SIG-M5 (cell line): ENCODE data around the gene DNAJC21.
"Not testable (repeated sequence)": the region's sequence is repeated elsewhere in the genome, so short reads cannot be mapped to it uniquely, and the experiment has no call there.

ENCODE experiments used
- DNase-seq: peaks from one replicate; lab custom pipeline; 2025; lab: John Stamatoyannopoulos, UW

Gene DNAJC21

GRCh38 chr5:34929134-34929719 lies at the start of gene DNAJC21:
Gene DNAJC21, plus strand, starts transcription at chr5:34929559. Its CDS starts 261 bp downstream, at chr5:34929820.
- peak; percentile 76 for DNase-seq

GRCh38 chr5:34881246-34881645 lies 48.1 kb upstream of the DNAJC21 start:
- DNase-seq = no peak

- DNase-seq = no peak
Measured at GRCh38 chr5:34886392-34887119, 42.8 kb upstream of the DNAJC21 start.

GRCh38 chr5:34889394-34889793 lies 40.0 kb upstream of the DNAJC21 start:
- DNase-seq = no peak

- DNase-seq = no peak
Measured at GRCh38 chr5:34891981-34892380, 37.4 kb upstream of the DNAJC21 start.

GRCh38 chr5:34892414-34892813 lies 36.9 kb upstream of the DNAJC21 start:
- no peak for DNase-seq

GRCh38 chr5:34894716-34895115 lies 34.6 kb upstream of the DNAJC21 start:
- DNase-seq = no peak

- no peak for DNase-seq
Measured at GRCh38 chr5:34895641-34896419, 33.5 kb upstream of the DNAJC21 start.

- no peak for DNase-seq
Measured at GRCh38 chr5:34897646-34898045, 31.7 kb upstream of the DNAJC21 start.

- DNase-seq = no peak
Measured at GRCh38 chr5:34898258-34898895, 31.0 kb upstream of the DNAJC21 start.

- no peak for DNase-seq
Measured at GRCh38 chr5:34899066-34899465, 30.3 kb upstream of the DNAJC21 start.

- DNase-seq = no peak
Measured at GRCh38 chr5:34900652-34901051, 28.7 kb upstream of the DNAJC21 start.

- no peak for DNase-seq
Measured at GRCh38 chr5:34903260-34903659, 26.1 kb upstream of the DNAJC21 start.

GRCh38 chr5:34905564-34905963 lies 23.8 kb upstream of the DNAJC21 start:
- no peak for DNase-seq

GRCh38 chr5:34913072-34913471 lies 16.3 kb upstream of the DNAJC21 start:
- no peak for DNase-seq

- DNase-seq = no peak
Measured at GRCh38 chr5:34914671-34915138, 14.7 kb upstream of the DNAJC21 start.

GRCh38 chr5:34915139-34915855 lies 14.1 kb upstream of the DNAJC21 start, which contains the start of the genes BRIX1 and RAD1:
Gene BRIX1, plus strand, starts transcription at chr5:34915711. Its CDS starts 28 bp downstream, at chr5:34915739.
Gene RAD1, minus strand, starts transcription at chr5:34915504. Its CDS starts 612 bp downstream, at chr5:34914892.
- DNase-seq = peak; percentile 94

GRCh38 chr5:34915856-34916192 lies 13.5 kb upstream of the DNAJC21 start:
- DNase-seq = no peak

GRCh38 chr5:34916518-34916917 lies 12.8 kb upstream of the DNAJC21 start:
- no peak for DNase-seq

GRCh38 chr5:34918025-34918424 lies 11.3 kb upstream of the DNAJC21 start:
- DNase-seq = no peak

GRCh38 chr5:34919077-34919476 lies 10.3 kb upstream of the DNAJC21 start:
- no peak for DNase-seq

GRCh38 chr5:34923256-34923655 lies 6.1 kb upstream of the DNAJC21 start:
- not testable (repeated sequence) for DNase-seq
